GM18520 (cell line): ENCODE measurements around the gene AIM2.
"Not testable (repeated sequence)": the region's sequence is repeated elsewhere in the genome, so short reads cannot be mapped to it uniquely, and the experiment has no call there.

ENCODE experiments used
- ATAC-seq: cut with Tn5 transposase; IDR thresholded peaks from one replicate; pipeline ENCODE4 v1.9.1; 2021; ENCODE audit not compliant: unreplicated experiment

Gene AIM2

DNA sequence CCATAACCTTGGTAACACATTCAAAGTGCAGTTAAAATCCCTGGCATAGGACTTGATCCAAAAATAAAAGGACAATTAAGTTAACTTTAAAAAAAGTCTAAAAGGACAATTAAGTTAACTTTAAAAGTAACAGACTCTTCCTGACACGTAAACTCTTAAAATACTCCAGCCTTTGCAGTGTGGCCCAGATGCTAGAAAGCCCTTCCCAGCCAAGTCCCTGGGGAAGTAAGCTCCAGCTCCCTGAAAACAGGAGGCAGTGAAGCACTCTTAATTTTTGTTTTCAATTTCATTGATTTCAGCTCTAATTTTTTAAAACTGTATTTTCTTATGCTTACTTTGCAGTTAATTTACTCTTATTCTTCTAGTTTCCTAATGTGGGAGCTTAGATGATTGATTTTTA lies 5.1 kb upstream of the AIM2 start:
- ATAC-seq, result no peak

DNA sequence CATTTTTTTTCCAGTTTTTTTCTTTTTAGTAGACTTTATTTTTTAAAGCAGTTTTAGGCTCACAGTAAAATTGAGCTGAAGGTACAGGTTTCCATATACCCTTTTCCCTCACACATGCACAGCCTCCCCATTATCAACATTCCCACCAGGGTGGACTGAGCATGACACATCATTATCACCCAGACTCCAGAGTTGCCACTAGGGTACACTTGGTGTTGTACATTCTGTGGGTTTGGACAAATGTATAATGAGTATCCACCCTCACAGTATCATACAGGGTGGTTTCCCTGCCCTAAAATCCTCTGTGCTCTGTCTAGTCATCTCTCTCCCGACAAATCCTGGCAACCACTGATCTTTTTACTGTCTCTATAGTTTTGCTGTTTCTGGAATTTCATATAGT lies 3.0 kb upstream of the AIM2 start:
- ATAC-seq, result no peak

DNA sequence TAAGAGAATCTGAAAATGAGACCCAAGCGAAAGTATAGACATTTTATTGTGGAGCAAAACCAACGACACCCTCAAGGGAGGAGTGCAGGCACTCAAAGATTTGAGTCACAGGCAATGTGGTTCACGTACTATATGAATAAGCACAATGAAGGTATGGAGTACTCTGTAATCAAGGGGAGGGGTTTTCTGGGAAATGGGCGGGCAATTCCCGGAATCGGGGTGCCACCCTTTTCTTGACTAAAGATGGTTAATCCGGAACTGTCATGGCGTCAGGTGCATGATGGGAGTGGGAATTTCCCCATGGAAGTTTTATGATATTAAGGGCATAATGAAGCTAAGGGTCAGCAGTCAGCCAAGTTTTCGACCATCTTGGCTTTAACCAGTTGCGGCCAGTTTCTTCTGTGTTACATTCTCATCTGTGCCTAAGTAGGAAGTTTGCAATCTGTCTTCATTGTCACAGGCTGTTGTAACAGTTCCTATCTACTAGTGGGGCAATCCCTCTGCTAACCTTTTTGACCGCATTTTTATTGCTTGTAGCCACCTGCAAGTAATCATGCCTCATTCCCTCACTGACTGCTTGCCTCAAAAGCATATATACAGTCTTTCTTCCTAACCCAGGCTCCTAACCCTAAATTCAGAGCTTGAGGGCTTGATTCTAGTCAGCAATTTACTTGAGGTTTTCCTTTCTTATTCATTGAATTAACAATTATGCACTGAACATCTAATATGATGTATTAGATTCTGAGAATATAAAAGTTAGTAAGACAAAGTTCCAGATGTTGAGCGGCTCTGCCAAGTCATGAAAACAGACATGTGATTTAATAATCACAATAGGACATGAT lies 775 bp upstream of the AIM2 start:
- ATAC-seq, result peak; percentile 55

DNA sequence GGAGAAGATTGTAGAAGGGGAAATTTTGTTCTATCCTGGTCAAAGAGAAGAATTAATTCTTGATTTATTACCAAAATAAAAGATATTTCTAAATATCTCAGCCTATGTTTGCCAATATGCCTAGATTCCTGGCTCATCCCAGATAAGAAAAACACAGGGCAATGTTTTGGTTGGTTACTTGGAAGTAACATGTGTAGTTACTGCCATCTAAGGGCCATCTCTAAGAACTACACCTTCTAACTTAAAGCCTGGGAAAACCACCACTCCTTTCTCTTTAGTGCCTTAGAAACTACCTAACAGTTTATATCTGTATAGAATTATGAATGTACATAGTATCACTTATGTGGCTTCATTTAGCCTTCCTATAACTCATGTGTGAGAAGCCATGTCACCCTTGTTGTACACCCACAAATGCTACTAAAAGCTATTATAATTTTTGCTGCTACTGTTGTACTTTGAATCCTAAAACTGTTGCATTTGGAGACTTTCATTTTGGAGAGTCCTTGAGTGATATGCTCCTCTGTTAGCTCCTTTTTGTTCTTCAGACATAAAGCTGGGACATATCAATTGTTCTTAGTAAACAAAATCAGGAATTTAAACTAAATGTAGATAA lies 4.5 kb downstream of the AIM2 start:
- no peak for ATAC-seq

DNA sequence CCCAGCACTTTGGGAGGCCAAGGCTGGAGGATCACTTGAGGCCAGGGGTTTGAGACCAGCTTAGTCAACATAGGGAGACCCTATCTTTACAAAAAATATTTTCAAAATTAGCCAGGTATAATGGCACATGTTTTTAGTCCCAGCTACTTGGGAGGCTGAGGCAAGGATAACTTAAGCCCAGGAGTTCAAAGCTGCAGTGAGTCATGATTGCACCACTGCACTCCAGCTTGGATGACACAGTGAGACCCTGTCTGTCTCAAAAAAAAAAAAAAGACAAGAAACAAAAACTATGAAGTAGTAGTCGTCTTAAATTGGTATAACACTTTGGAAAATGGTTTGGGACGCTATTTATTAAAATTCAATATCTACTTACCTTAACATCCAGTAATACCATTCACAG lies 7.7 kb downstream of the AIM2 start:
- no peak for ATAC-seq

DNA sequence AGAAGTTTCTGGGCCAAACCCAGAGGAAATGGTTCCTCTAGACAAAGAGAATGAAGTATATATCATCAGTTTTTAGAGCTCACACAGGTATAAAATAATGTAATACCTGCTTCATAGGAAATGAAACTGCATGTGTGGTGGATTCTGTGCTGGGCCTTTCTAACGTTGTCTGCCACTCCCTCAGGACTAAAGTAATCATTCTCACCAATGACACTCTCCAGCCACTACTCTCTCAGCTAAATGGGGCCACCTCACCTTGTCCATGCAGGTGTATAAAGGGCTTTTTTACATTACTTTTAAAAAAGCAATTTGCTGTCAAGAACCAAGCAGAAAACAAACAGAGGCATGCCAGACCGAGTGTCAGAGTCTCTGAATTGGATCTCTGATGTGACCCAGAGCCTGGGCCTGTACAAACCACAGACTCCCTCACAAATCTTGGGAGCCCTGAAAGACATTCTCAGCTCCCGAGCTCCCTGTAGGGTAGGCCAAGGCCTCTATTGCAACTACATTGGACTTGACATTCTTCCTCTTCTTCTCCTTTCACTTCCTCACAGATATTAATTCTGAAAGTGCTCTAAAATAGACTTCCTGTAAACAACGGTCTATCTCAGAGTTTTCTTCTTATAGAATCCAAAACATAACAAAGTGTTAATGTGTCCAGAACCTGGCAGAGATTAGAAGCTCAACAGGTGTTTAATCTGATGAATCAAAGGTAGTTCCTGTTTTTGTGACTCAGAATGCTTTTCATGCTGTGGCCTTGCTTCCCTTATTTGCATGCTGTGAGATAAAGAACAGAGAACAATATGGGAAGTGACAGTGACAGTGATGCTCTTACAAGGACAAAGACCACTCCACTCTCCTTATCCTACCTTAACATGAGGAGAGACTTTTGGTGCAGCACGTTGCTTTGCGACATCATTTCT lies 8.6 kb downstream of the AIM2 start:
- peak; percentile 82 for ATAC-seq

DNA sequence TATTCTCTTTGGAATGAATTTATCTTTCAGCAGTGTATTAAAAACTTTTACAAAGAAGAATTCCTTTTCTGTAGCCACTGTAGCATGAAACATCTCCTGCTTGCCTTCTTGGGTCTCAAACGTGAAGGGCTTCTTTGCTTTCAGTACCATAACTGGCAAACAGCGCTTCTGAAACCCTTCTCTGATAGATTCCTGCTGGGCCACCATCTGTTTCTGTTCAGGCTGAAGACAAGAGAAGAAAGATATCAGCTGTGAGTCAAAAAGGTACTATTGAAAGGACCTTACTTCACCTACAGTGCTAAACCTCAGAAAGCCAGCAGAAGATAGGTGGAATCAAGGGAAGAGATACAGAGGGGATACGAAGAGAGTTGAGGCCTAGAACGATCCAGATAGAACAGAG lies 10.5 kb downstream of the AIM2 start:
- ATAC-seq, result no peak

DNA sequence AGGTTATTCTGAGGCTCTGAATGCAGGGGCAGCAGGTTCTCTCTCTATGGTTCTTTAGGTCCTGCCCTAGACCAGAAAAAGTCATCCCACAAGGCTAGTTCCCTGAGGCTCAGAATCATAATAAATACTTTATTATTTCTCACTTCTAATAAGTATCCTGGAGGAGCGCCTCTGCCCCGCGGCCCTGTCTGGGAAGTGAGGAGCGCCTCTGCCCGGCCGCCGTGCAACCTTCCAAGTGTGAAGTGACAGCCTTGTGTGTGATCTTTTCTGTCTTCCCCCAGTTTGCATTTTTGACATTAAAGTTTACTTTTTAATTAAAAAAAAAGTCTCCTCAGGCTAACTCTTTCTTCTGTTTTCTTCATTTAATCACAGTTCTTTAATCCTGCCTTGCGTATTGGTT lies 11.5 kb downstream of the AIM2 start:
- ATAC-seq, result no peak

DNA sequence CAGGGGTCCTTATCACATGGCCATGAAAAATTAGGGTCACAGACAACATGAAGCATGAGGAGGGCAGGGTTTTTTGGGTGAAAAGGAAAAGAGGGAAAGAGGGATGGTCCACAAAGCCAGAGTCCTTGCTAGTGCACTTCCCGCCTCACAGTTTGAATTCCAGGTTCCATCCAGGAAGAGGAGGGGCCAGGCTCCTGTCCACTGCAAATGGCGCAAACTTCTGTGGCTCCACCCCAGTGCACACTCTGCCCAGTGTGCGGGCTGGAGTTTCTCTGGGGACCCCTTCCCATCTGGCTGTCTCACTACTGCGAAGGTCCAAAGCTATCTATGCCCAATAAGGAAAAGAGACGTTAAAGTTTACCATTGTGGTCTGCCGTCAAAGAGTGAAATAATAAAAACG lies 17.8 kb downstream of the AIM2 start:
- ATAC-seq, result no peak

DNA sequence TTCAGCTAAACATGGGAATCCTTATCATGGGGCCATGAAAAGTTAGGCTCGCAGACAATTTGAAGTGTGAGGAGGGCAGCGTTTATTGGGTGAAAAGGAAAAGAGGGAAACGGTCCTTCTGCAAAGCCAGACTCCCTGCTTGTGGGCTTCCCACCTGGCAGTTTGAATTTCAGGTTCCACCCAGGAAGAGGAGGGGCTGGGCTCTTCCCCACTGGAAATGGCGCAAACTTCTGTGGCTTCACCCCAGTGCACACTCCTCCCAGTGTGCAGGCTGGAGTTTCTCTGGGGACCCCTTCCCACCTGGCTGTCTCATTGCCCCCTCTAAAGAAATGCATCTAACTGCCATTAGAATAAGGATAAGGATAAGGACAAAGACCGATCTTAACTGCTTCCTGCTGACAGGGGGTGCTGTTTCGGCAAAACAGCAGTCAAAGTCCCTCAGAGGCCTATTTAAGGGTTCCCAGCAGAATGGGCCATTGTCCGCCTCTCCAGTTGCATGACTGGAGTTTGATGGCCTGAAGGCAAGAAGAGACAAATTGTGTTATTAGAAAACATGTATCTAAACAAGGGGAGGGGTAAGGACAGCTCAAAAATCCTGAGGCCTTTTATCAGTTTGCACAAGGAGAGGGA lies 20.4 kb downstream of the AIM2 start:
- no peak for ATAC-seq

DNA sequence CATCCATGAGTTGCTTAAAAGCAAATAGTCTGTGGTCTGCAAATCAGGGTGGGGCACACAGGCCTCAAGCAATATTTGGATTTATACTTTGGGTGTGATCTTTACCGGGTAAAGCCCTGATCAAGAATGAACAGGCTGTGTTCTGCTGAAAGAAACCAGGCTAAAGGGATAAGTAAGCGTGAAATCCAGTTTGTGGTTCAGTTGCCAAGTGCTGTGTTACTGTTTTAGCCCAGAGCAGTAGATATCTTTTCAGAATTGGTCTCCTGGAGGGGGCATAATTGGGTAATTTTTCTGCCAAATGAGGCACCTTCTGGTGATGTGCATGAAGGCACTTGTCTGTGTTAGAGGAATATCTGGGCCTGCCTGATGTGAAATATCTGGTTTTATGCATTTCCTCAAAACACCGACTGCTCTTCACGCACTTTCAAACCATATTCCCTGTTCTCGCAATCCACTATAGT lies 21.4 kb downstream of the AIM2 start:
- ATAC-seq, result no peak

DNA sequence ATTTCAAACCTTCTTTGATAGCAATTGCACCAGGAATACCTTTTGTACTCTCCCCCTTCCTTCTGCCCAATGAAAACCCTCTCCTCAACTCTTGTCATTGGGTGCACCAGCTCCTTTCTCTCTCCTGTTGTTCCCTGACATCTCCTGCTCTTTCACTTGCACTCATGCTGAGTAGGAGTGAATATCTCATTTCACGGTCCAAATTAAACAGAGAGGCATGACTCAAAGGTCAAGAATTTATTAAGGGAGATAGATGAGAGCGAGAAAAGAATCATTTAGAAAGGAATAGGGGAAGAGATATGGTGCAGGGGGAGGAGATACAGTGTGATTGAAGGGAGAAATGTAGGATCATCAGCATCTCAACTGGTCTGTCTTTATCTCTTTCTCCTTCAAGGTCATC lies 22.1 kb downstream of the AIM2 start:
- ATAC-seq, result no peak

DNA sequence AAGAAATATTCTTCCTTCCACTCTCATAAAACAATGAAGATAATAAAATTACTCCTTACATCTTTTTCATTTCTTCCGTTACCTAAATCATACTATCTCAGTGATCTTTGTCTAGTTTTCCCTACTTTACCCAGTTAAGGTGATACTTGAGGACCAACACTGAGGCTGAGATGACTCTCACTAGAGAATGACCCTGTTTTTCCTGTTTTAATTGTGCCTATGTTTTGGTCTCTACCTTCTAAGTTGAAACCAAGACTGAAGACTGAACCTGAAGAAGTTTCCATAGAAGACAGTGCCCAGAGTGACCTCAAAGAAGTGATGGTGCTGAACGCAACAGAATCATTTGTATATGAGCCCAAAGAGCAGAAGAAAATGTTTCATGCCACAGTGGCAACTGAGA lies 25.1 kb downstream of the AIM2 start:
- no peak for ATAC-seq

DNA sequence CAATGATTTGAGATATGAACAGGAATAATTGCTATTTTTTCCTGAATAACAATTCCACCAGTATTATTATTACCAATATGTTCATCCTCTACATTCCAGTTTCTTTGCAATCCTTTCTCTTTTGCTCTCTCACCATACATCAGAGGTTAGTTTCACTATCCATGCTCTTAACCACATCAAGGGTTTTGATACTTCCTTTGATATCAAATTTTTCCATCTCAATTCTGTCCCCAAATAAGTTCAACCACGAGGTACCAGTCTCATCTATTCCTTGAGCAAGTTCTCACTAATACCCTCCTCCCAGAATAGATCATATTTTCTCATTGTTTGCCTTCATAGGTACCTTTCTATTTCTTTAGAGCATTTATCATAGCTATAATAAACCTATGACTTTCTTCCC lies 30.1 kb downstream of the AIM2 start:
- not testable (repeated sequence) for ATAC-seq

DNA sequence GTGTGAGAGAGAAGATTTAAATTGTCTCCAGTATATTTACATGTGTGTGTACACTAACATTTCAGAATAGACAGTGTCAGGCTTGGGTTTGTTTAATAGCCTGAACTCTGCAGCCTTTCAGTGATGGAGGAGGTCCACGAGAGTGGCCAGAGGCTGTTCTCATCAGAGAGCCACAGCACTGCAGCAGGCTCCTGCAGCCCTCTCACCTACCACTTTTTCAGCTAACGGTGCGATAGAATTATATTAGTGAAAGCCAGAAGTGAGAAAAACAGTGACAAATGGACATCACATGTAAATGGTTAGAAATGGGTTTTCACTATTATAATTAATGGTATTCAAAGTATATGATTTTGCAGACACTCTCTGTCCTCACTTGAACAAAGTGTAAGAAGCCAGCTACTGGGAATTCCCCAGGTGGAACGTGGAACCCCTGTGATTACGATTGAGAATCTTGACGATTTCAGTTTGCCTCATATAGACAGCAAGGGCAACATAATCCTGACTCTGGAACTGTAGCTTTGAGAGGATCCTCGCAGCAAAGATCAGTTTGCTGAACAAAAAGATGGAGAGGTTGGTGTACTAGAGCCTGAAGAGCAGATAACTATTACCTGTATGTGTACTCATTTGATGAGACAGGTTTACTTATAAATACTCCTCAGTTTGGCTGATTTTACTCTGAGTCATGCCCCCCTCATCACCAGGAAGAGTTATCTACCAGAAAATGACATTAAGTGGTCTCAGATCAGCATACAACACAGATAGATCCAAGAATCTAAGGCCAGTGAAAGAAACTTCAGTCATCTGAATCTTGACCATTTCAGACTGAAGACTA lies 35.5 kb downstream of the AIM2 start:
- peak; percentile 60 for ATAC-seq

DNA sequence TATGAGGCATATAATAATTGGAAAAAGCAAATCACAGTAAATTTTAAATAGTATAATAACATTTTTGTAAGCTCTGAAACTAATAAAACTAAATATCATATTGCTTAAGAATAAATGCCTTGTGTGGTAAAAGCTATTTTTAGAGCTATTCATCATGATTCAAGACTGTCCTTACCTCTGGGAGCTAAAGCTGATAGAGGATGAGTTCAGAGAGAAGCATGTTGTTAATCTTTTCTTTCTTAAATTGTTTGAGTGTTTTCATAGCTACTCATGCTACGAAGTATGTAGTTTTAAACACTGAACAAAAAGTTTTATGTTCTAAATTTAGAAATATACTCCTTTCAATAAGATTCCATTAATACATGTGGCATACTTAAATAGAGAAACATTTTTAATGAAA lies 36.4 kb downstream of the AIM2 start:
- ATAC-seq, result no peak

DNA sequence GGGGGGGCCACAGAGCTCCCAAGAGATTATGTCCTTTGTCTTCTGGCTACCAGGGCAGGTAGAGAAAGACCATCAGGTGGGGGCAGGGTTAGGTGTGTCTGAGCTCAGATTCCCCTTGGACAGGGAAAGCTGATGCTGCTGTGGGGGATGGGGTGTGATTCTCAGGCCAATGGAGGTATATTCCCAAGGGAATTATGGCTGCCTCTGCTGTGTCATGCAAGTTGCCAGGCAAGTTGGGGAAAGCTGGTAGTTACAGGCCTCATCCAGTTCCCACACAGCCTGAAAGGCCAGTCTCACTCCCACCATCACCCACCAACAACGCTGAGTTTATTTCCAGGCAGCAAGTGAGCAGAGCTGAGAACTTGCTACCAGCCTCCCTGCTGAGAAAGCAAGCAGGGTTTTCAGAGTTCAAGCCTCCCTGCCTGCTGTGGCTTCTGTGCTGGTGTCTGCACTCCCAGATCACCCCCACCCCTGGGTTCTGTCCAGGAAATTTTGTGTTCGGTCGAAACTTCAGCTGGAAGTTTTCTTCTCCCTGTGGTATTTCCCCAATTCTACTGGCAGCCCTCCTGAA lies 45.6 kb downstream of the AIM2 start:
- no peak for ATAC-seq

DNA sequence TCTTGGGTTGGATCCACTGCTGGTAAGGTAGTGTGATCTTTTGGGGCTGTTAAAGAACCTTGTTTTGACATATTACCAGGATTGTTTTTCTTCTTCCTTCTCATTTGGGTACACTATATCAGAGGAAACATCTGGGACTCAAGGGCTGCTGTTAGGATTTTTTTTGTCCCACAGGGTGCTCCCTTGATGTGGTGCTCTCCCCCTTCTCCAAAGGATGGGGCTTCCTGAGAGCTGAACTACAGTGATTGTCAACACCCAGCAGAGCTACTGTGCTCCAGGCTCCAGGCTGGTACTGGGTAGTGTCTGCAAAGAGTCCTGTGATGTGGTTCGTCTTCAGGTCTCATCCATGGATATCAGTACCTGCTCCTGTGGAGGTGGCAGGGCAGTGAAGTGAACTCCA lies 46.3 kb downstream of the AIM2 start:
- ATAC-seq, result no peak

DNA sequence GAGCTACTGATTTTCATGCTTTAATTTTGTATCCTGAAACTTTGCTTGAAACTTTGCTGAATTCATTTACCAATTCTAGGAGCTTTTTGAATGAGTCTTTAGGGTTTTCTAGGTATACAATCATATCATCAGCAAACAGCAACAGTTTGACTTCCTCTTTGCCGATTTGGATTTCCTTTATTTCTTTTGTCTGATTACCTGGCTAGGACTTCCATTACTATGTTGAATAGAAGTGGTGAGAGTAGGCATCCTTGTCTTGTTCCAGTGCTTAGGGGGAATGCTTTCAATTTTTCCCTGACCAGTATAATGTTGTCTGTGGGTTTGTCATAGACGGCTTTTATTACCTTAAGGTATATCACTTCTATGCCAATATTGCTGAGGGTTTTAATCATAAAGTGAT lies 49.7 kb downstream of the AIM2 start:
- not testable (repeated sequence) for ATAC-seq

DNA sequence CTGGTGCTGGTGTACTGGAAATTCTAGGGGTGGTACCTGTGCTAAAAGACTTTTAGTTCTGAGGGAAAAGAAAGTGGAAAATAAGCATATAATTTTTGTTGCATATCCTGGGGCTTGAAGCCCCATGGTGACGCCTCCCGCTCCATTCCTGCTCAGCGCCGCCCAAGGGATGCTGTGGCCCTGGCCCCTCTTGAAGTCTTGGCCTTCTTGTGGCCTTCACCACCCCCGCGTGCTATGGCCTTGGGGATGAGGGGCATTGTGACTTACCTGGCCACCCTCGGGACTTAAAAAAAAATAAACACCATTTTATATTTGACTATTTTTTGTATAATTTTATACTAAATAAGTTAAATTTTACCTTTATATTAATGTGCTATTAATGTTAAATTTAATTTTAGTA lies 51.5 kb downstream of the AIM2 start:
- no peak for ATAC-seq
